Activated naive CD8-positive, alpha-beta T cell treated with anti-CD3 and anti-CD28 coated beads for 36 hours (primary cell): ENCODE measurements around the gene METTL16. TPM values are rescaled to one million over a fixed set of nuclear protein-coding genes. Genes with fewer than 3 reads are reported as not detected.
"Not testable (repeated sequence)": the region's sequence is repeated elsewhere in the genome, so short reads cannot be mapped to it uniquely, and the experiment has no call there.

Experiments used
- DNase-seq: peaks from one replicate; pipeline ENCODE4 v3.0.0; 2021
- H3K27ac Mint-ChIP-seq: one replicate; pipeline ENCODE4 v1.8.0; 2022; ENCODE audit warnings: mild to moderate bottlenecking, moderate library complexity, mixed read lengths
- H3K27me3 Mint-ChIP-seq: one replicate; pipeline ENCODE4 v1.8.0; 2022; ENCODE audit warnings: mild to moderate bottlenecking, mixed read lengths
- H3K36me3 Mint-ChIP-seq: one replicate; pipeline ENCODE4 v1.8.0; 2021; ENCODE audit warnings: mild to moderate bottlenecking, mixed read lengths
- H3K4me1 Mint-ChIP-seq: one replicate; pipeline ENCODE4 v1.8.0; 2021; ENCODE audit warnings: mixed read lengths
- H3K4me3 Mint-ChIP-seq: one replicate; pipeline ENCODE4 v1.8.0; 2022; ENCODE audit warnings: mild to moderate bottlenecking, moderate library complexity, mixed read lengths
- H3K9me3 Mint-ChIP-seq: one replicate; pipeline ENCODE4 v1.8.0; 2022; ENCODE audit warnings: mixed read lengths
- total RNA-seq, 2 experiments: library from RNA; stranded (reverse); gene quantifications; one replicate each; pipeline ENCODE4 v1.2.3, GENCODE V29; 2021

The METTL16 gene, protein sequence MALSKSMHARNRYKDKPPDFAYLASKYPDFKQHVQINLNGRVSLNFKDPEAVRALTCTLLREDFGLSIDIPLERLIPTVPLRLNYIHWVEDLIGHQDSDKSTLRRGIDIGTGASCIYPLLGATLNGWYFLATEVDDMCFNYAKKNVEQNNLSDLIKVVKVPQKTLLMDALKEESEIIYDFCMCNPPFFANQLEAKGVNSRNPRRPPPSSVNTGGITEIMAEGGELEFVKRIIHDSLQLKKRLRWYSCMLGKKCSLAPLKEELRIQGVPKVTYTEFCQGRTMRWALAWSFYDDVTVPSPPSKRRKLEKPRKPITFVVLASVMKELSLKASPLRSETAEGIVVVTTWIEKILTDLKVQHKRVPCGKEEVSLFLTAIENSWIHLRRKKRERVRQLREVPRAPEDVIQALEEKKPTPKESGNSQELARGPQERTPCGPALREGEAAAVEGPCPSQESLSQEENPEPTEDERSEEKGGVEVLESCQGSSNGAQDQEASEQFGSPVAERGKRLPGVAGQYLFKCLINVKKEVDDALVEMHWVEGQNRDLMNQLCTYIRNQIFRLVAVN
- 10 to 100 TPM; 61.7 to 66.5 TPM for total RNA-seq

DNA sequence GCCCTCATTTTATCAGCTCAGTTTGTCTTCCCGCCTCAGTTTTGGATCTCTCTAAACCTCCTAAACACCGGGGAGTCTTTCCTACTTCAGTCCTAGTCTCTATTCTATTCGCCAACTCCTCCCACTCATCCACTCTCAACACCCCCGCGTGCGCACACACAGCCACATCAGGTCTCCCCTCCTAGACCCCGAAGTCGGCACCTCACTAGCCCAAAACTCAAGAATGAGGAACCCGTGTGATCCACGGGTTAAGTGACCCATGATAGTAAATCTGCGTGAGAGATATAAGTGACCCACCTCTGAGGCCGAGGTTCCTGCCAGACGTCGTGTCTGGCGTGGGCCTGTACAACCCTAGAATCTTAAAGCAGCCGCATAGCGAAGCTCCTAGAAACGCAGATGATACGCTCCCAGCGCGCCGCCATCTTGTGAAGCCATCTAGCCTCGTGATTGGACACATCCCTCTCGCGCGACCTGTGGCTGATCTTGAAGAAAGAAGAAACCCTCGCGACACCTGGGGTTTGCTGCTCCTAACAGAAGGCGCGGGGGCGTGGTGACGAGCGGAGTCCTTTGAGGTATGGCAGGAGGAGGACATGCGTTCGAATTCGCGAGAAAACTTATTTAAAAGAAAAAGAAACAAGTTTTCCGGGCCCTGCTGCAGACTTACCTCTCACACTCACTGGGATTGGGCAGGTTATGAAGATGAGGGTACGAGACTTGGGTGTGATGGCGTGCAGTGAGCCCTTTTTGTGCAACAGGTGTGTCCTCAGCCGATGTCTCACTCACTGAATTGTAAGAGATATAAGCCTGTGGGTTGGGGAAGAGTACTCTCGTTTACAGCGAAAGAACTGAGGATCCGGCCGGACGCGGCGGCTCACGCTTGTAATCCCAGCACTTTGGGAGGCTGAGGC, at the start of gene METTL16:
TSS of gene METTL16 (minus strand) at position 427 of the 908 bp plus-strand sequence. CDS start 9,557 bp downstream, outside the sequence.
- Mint-ChIP-seq H3K4me1 (peaks cover 24% of the 10 kb centered on the region), H3K27ac (no peak within 1 kb of the TSS), H3K9me3 (no peaks in the 10 kb centered on the region), H3K27me3 (no peaks in the 10 kb centered on the region), H3K4me3 (no peak within 1 kb of the TSS), H3K36me3 (peaks cover 17% of the 10 kb centered on the region)
- DNase-seq: peak; percentile 97

DNA sequence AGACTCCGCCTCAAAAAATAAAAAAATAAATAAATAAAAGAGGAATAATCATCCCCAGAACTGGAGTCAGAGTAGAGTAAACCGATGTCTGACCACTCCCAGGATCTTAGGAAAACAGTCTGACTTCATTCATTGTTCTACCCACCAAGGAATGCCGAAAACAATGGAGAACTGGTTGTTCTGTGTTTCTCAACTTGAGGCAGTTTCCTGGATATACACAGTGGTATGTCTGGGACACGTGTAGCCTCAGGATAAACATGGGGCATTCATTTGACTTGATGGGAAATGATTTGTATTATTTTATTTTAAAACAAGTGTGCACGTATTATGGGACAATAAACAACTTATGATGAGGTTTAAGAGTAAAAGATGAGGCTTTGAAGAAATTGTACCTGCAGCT, 49.0 kb upstream of the METTL16 start:
- H3K27me3 Mint-ChIP-seq: no peaks in the 10 kb centered on the region
- no peak for DNase-seq
- H3K4me3 Mint-ChIP-seq: no peak overlapping the region
- peaks cover 13% of the 10 kb centered on the region for H3K4me1 Mint-ChIP-seq
- H3K27ac Mint-ChIP-seq: no peak overlapping the region
- no peaks in the 10 kb centered on the region for H3K9me3 Mint-ChIP-seq
- H3K36me3 Mint-ChIP-seq: no peaks in the 10 kb centered on the region

DNA sequence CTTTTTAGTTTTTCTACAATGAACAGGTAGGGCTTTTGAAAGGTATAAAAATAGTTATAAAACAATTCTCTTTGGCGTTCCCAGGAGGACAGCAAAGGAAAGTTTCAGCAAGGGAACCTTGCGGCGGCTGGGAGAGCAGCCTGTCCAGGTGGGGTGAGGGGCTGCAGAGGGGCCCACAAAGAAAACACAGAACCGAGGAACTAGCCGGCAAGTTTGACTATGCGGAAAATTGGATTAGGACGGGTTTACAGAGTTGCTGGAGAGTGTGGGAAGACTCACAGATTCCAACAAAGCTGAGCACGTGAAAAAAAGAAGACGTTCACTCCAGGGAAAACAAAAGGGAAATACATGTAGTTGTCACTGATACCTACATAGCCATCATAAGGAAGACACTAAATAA, 40.2 kb upstream of the METTL16 start:
- peaks cover 8% of the 10 kb centered on the region for H3K27me3 Mint-ChIP-seq
- no peaks in the 10 kb centered on the region for H3K9me3 Mint-ChIP-seq
- no peak for DNase-seq
- no peak overlapping the region for H3K27ac Mint-ChIP-seq
- no peaks in the 10 kb centered on the region for H3K36me3 Mint-ChIP-seq
- no peak overlapping the region for H3K4me3 Mint-ChIP-seq
- no peaks in the 10 kb centered on the region for H3K4me1 Mint-ChIP-seq

DNA sequence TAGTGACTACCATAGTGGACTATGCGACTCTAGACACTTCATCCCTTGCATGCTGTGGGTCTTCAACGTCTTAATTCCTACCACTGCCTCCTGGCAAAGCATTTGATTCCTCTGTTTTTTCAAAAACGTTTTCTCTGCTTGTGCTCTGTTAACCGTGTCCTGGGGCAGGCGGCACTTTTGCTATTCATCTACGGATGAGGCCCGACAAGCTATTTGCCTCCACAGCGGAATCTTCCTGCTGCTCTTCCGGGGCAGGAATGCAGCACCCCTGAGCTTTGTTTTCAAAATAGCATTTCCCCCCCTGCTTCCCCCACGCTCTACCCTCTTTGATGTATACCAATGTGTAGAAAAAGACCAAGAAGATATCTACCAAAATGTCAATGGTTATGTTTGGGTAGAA, 39.8 kb upstream of the METTL16 start:
- Mint-ChIP-seq H3K27me3 (peaks cover 8% of the 10 kb centered on the region), H3K4me1 (no peaks in the 10 kb centered on the region), H3K36me3 (no peaks in the 10 kb centered on the region), H3K4me3 (no peak overlapping the region), H3K27ac (no peak overlapping the region), H3K9me3 (no peaks in the 10 kb centered on the region)
- DNase-seq: no peak

DNA sequence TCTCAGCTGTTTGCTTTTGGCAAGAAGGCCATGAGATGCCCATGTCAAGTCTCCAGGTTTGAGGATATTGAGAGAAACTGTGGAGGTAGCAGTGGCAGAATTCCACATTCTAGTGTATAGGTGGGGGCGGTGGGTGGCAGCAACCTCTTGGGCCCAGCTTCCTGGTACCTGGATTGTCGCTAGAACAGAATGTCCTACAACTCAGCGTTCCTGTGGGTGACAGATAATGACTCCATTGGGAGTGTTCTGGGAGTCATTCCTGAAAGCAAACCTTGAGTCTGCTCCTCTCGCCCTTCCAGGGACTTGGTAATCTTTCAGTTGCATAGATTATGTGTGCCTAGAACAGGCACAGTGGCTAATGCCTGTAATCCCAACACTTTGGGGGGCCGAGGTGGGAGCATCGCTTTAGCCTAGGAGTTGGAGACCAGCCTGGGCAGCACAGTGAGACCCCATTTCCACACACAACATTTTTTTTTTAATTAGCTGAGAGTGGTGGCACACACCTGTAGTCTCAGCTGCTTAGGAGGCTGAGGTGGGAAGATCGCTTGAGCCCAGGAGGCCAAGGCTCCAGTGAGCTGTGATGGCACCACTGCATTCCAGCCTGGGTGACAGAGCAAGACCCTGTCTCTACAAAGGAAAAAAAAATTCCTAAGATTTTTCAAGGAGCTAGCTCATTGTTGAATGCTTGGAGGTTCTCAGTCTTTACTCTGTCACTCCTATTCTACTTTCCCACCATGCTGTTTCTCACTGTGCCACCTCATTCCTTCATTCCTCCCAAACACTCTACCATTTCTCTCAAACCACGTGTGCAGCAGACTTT, 37.9 kb upstream of the METTL16 start:
- Mint-ChIP-seq H3K27ac (no peak overlapping the region), H3K9me3 (no peaks in the 10 kb centered on the region), H3K4me3 (no peak overlapping the region), H3K36me3 (no peaks in the 10 kb centered on the region), H3K27me3 (peaks cover 8% of the 10 kb centered on the region), H3K4me1 (no peaks in the 10 kb centered on the region)
- no peak for DNase-seq

DNA sequence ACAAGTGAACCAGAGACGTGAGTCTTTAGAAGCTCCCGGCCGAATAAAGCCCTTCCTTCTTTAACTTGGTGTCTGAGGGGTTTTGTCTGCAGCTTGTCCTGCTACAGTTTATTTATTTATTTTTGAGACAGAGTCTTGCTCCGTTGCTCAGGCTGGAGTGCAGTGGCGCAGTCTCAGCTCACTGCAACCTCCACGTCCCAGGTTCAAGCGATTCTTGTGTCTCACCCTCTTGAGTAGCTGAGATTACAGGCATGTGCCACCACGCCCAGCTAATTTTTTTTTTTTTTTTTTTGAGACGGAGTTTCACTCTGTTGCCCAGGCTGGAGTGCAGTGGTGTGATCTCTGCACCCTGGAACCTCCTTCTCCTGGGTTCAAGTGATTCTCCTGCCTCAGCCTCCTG, 36.3 kb upstream of the METTL16 start:
- H3K27me3 Mint-ChIP-seq, DNase-seq, H3K9me3 Mint-ChIP-seq, H3K27ac Mint-ChIP-seq, H3K4me3 Mint-ChIP-seq, H3K36me3 Mint-ChIP-seq, H3K4me1 Mint-ChIP-seq: not testable (repeated sequence)

DNA sequence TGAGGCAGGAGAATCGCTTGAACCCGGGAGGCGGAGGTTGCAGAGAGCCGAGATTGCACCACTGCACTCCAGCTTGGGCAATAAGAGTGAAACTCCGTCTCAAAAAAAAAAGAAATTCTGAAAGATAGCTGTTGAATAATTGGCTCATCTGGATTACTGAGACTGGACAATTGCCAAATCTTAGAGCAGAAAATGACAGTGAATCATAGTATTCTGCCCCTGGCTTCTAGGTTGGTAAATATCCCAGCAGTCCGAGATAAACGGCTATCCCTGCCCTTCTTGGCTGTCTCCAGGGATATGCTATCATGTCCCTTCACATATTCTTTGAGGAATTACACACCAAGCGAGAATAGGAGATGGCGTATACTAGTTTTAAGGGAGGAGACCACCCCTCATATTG, 35.5 kb upstream of the METTL16 start:
- H3K36me3 Mint-ChIP-seq: no peaks in the 10 kb centered on the region
- no peak overlapping the region for H3K4me3 Mint-ChIP-seq
- DNase-seq: no peak
- no peak overlapping the region for H3K27ac Mint-ChIP-seq
- no peaks in the 10 kb centered on the region for H3K9me3 Mint-ChIP-seq
- H3K27me3 Mint-ChIP-seq: peaks cover 5% of the 10 kb centered on the region
- peaks cover 3% of the 10 kb centered on the region for H3K4me1 Mint-ChIP-seq

DNA sequence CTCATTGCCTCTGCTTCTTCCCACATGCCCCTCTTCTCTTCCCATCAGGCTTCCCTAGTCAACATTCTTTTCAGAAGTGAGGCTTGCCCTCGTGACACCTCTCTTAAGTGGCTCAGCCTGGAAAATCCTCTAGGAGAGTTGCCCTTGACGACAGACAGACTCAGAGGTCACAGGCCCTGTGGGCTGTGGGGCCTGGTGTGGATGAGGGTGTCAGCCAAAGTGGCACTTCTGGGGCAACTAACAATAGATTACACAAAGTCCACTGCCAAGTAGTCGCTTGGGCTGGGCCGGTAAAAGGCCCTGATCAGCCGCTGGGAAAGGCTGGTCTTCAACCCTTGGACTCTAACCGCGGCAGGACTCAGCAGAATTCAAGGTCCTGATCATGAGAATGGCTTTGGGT, 33.7 kb upstream of the METTL16 start:
- no peaks in the 10 kb centered on the region for H3K27me3 Mint-ChIP-seq
- H3K36me3 Mint-ChIP-seq: no peaks in the 10 kb centered on the region
- H3K4me3 Mint-ChIP-seq: no peak overlapping the region
- DNase-seq: no peak
- H3K4me1 Mint-ChIP-seq: peaks cover 3% of the 10 kb centered on the region
- no peaks in the 10 kb centered on the region for H3K9me3 Mint-ChIP-seq
- no peak overlapping the region for H3K27ac Mint-ChIP-seq

DNA sequence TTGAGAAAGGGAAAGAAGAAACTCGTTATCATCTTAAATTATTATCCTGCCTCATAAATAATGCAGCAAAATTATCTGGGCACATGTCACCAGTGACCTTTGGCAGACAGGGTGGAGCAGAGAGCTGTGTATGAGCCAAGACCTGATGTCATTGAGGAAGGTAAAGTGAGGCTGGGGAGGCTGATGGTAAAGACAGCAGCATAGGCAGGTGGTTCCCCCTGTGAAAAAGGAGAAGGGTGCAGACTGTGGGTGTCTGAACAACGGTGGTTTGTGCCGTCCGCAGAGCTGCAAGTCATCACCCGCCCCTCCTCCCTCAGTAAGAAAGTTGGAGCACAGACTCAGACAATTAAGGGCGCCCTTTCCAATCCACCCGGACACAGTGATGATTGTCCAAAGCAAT, 30.8 kb upstream of the METTL16 start:
- H3K9me3 Mint-ChIP-seq: no peaks in the 10 kb centered on the region
- no peaks in the 10 kb centered on the region for H3K36me3 Mint-ChIP-seq
- no peak for DNase-seq
- H3K27me3 Mint-ChIP-seq: no peaks in the 10 kb centered on the region
- H3K4me3 Mint-ChIP-seq: no peak overlapping the region
- H3K27ac Mint-ChIP-seq: no peak overlapping the region
- peaks cover 3% of the 10 kb centered on the region for H3K4me1 Mint-ChIP-seq

DNA sequence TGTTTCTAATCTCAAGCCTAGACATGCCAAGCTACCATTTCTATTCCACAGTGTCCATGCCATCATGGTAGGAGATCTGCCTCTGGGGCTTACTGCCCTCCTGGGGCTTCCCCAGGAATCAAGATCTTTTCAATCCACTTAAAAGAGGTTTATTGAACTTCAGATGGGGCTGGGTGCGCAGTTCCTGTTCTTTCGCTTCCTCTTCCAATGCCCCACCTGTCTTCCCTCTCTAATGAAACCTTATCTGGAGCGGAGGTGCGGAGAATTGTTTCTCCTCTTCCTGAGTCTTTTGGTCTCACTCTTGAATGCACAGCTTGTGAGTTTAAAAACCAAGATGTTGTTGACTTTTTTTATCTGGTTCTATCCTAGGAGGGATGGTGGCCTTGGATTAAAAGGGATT, 30.4 kb upstream of the METTL16 start:
- no peak for DNase-seq
- Mint-ChIP-seq H3K27me3 (no peaks in the 10 kb centered on the region), H3K27ac (no peak overlapping the region), H3K4me1 (peaks cover 3% of the 10 kb centered on the region), H3K9me3 (no peaks in the 10 kb centered on the region), H3K36me3 (no peaks in the 10 kb centered on the region), H3K4me3 (no peak overlapping the region)

DNA sequence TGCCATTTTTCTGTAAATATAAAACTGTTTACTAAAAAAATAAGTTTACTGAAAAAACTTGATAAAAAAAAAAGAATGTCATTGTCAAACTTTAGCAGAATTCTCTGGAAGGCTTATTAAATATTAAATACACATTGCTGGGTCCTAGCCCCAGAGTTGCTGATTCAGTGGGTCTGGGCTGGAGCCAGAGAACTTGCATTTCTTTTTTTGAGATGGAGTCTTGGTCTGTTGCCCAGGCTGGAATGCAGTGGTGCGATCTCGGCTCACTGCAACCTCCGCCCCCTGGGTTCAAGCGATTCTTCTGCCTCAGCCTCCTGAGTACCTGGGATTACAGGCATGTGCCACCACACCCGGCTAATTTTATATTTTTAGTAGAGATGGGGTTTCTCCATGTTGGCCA, 25.9 kb upstream of the METTL16 start:
- H3K27me3 Mint-ChIP-seq, H3K27ac Mint-ChIP-seq, H3K9me3 Mint-ChIP-seq, H3K4me3 Mint-ChIP-seq, H3K36me3 Mint-ChIP-seq, DNase-seq, H3K4me1 Mint-ChIP-seq: not testable (repeated sequence)

DNA sequence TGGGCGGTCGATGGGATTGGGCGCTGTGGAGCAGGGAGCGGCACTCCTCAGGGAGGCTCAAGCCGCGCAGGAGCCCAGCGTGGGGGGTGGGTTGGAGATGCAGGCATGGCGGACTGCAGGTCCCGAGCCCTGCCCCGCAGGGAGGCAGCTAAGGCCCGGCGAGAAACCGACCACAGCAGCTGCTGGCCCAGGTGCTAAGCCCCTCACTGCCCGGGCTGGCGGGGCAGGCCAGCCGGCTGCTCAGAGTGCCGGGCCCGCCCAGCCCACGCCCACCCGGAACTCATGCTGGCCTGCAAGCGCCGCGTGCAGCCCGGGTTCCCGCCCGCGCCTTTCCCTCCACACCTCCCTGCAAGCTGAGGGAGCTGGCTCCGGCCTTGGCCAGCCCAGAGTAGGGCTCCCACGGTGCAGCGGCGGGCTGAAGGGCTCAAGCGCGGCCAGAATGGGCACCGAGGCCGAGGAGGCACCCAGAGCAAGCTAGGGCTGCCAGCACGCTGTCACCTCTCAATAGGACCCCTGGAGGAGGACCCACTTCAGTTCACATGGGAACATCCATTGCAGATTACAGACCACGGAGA, 20.5 kb upstream of the METTL16 start:
- Mint-ChIP-seq H3K27me3 (no peaks in the 10 kb centered on the region), H3K4me1 (peaks cover 10% of the 10 kb centered on the region), H3K27ac (no peak overlapping the region), H3K36me3 (no peaks in the 10 kb centered on the region), H3K9me3 (no peaks in the 10 kb centered on the region), H3K4me3 (no peak overlapping the region)
- no peak for DNase-seq

DNA sequence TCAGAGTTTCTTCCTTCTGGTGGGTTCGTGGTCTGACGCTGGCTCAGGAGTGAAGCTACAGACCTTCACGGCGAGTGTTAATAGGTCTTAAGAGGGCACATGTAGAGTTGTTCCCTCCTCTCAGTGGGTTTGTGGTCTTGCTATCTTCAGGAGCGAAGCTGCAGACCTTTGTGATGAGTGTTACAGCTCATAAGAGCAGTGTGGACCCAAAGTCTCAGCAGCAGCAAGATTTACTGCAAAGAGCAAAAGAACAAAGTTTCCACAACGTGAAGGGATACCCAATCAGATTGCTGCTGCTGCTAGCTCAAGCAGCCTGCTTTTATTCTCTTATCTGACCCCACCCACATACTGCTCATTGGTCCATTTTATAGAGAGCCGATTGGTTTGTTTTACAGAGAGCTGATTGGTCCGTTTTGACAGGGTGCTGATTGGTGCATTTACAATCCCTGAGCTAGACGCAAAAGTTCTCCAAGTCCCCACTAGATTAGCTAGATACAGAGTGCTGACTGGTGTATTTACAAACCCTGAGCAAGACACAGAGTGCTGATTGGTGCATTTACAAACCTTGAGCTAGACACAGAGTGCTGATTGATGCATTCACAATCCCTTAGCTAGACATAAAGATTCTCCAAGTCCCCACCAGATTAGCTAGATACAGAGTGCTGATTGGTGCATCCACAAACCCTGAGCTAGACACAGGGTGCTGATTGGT, 19.7 kb upstream of the METTL16 start:
- Mint-ChIP-seq H3K27ac (peak overlapping the region; percentile 82), H3K4me3 (peak overlapping the region; percentile 71)
- peak; percentile 28 for DNase-seq

More for the DNA sequence above, 19.7 kb upstream of the METTL16 start:
- not testable (repeated sequence) for H3K27me3 Mint-ChIP-seq, H3K36me3 Mint-ChIP-seq, H3K4me1 Mint-ChIP-seq, H3K9me3 Mint-ChIP-seq
